GM18498 (cell line): ENCODE results near the gene MKI67.

Source experiments
- ATAC-seq: cut with Tn5 transposase; IDR thresholded peaks from one replicate; pipeline ENCODE4 v1.9.1; 2021; ENCODE audit warnings: mild to moderate bottlenecking, moderate library complexity; ENCODE audit not compliant: unreplicated experiment

Gene MKI67

GRCh38 chr10:128056303-128057050 lies 69.7 kb downstream of the MKI67 start:
- ATAC-seq: no peak

- no peak for ATAC-seq
Measured at GRCh38 chr10:128055061-128055868, 71.0 kb downstream of the MKI67 start.

- no peak for ATAC-seq
Measured at GRCh38 chr10:128054163-128054970, 71.9 kb downstream of the MKI67 start.

- ATAC-seq: no peak
Measured at GRCh38 chr10:128053356-128053755, 72.9 kb downstream of the MKI67 start.

- ATAC-seq: no peak
Measured at GRCh38 chr10:128052696-128053095, 73.5 kb downstream of the MKI67 start.

GRCh38 chr10:128051548-128051947 lies 74.7 kb downstream of the MKI67 start:
- ATAC-seq: no peak

- no peak for ATAC-seq
Measured at GRCh38 chr10:128050936-128051335, 75.3 kb downstream of the MKI67 start.

GRCh38 chr10:128050121-128050516 lies 76.1 kb downstream of the MKI67 start:
- no peak for ATAC-seq

GRCh38 chr10:128049226-128050120 lies 76.8 kb downstream of the MKI67 start:
- ATAC-seq: no peak

GRCh38 chr10:128048819-128049210 lies 77.4 kb downstream of the MKI67 start:
- ATAC-seq: no peak

GRCh38 chr10:128047991-128048818 lies 78.0 kb downstream of the MKI67 start:
- peak; percentile 42 for ATAC-seq

GRCh38 chr10:128047351-128047750 lies 78.9 kb downstream of the MKI67 start:
- ATAC-seq: peak; percentile 99

- ATAC-seq: peak; percentile 0
Measured at GRCh38 chr10:128046953-128047290, 79.3 kb downstream of the MKI67 start.
